DND-41 (cell line): ENCODE results near the gene GALNTL6.

ENCODE experiments used
- CTCF ChIP-seq: IDR thresholded peaks from 2 replicates; pipeline ENCODE4 v1.5.1; 2012; ENCODE audit warnings: borderline replicate concordance, low read length, moderate library complexity, mild to moderate bottlenecking; ENCODE audit not compliant: poor library complexity, severe bottlenecking; ENCODE audit errors: extremely low read depth
- EZH2 ChIP-seq: IDR thresholded peaks from 3 replicates; pipeline ENCODE4 v1.6.1; 2012; ENCODE audit warnings: borderline replicate concordance, low read depth, mild to moderate bottlenecking, moderate library complexity, low read length, inconsistent platforms; ENCODE audit not compliant: severe bottlenecking

DNA sequence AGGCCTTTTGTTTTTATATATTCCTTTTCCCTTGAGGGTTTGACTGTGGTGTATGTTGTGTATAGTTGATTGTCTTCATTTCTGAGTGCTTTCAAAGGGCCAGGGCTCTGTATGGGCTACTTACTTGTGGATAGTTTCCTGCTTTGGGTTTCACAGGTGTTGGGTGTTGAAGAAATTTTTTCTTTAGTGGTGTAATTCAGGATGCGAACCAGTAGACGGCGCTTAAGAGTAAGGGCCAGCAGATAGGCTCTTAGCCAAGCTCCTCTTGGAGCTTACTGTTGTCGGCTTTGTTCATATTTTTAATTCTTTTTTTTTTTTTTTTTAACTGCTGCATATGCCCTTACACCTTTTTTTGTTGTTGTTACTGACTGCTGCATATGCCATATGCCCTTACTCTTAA is 1079.1 kb downstream of the GALNTL6 start:
- TF ChIP-seq CTCF: peak; percentile 38
- no peak for TF ChIP-seq EZH2
